MCF 10A (cell line): ENCODE results near the gene GID8. TPM values are rescaled to one million over a fixed set of nuclear protein-coding genes. Genes with fewer than 3 reads are reported as not detected.

Experiments
- BruUV-seq: library from RNA; stranded (reverse); fragments of 400-500 nt; replicated peaks from 2 replicates; lab custom pipeline; 2021; lab: Mats Ljungman, UMichigan
- CTCF ChIA-PET: fragments of 300-600 bp; sonication (Branson Sonifier 250); formaldehyde crosslinking; extraction: SDS; loops from one replicate; lab custom pipeline; 2021; ENCODE audit warnings: antibody characterized with exemption, inconsistent platforms; lab: Yijun Ruan, JAX
- POLR2A ChIA-PET: fragments of 300-600, 350-650 bp; sonication (Branson Sonifier 250); formaldehyde crosslinking; extraction: SDS; loops from one replicate; lab custom pipeline; 2020; ENCODE audit warnings: antibody characterized with exemption, inconsistent platforms; lab: Yijun Ruan, JAX
- DNase-seq: peaks from one replicate; pipeline ENCODE4 v3.0.0-alpha.2; 2018; ENCODE audit not compliant: unreplicated experiment
- H3K27ac Mint-ChIP-seq: one replicate; pipeline ENCODE4 v1.8.0; 2022; ENCODE audit warnings: mild to moderate bottlenecking, low read depth, mixed read lengths; ENCODE audit not compliant: unreplicated experiment
- H3K27me3 Mint-ChIP-seq: one replicate; pipeline ENCODE4 v1.8.0; 2022; ENCODE audit warnings: mixed read lengths; ENCODE audit not compliant: insufficient read depth, unreplicated experiment
- H3K36me3 Mint-ChIP-seq: one replicate; pipeline ENCODE4 v1.8.0; 2022; ENCODE audit warnings: mild to moderate bottlenecking, moderate library complexity, mixed read lengths; ENCODE audit not compliant: insufficient read depth, unreplicated experiment
- H3K4me1 Mint-ChIP-seq: one replicate; pipeline ENCODE4 v1.8.0; 2022; ENCODE audit warnings: mixed read lengths; ENCODE audit not compliant: insufficient read depth, unreplicated experiment
- H3K4me3 Mint-ChIP-seq: one replicate; pipeline ENCODE4 v1.8.0; 2022; ENCODE audit warnings: mild to moderate bottlenecking, moderate library complexity, mixed read lengths; ENCODE audit not compliant: unreplicated experiment
- H3K9me3 Mint-ChIP-seq: one replicate; pipeline ENCODE4 v1.8.0; 2022; ENCODE audit warnings: mixed read lengths; ENCODE audit not compliant: unreplicated experiment
- intact Hi-C: fragments of 100-400 bp; cut with micrococcal nuclease; formaldehyde crosslinking; loops from 2 replicates; pipeline ENCODE4 v1.14.1; 2022
- total RNA-seq: library from RNA; stranded (reverse); gene quantifications from 2 replicates; pipeline ENCODE4 v1.2.3, GENCODE V29; 2022
- TF ChIP-seq, protein P1 (sequence below): fragments of 200-600 bp; IDR thresholded peaks from one replicate; pipeline ENCODE4 v1.8.0; 2022; ENCODE audit warnings: antibody characterized with exemption, mild to moderate bottlenecking; ENCODE audit not compliant: unreplicated experiment

GID8 gene
- total RNA-seq, 1 experiment from 2014 or later, result 31.6 TPM

DNA sequence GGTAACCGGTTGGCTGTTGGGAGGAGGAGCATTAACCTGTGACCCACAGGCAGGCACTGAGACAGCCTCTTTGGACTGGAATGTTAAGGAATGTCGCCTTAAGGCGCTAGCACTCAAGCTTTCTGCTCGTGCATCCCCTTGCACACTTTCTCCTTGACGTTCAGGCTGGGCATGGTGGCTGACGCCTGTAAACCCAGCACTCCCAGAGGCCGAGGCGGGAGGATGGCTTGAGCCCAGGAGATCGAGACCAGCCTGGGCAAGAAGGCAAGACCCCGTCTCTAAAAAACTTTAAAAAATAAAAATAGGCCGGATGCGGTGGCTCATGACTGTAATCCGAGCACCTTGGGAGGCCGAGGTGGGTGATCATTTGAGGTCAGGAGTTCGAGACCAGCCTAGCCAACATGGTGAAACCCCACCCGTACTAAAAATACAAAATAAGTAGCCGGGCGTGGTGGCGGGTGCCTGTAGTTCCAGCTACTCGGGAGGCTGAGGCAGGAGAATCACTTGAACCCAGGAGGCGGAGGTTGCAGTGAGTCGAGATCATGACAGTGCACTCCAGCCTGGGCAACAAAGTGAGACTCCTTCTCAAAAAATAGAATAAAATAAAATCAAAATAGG lies 1.9 kb upstream of the GID8 start:
- CTCF ChIA-PET, result interaction anchor here (0.6 to 2.0 kb wide), 7 partner anchors 9 to 142 kb away, joined by 3 to 11 read pairs (median 4); partner anchors contain the start of gene DIDO1
- POLR2A ChIA-PET, result interaction anchor here (0.6 to 6.4 kb wide), 7 partner anchors 10 to 165 kb away, joined by 3 to 341 read pairs (median 20); partner anchors contain the start of genes DIDO1 and TCFL5
- intact Hi-C loops, result no loop called here
- H3K9me3 Mint-ChIP-seq, result no peaks in the 10 kb centered on the region
- H3K4me1 Mint-ChIP-seq, result peaks cover 15% of the 10 kb centered on the region
- no peak overlapping the region for H3K4me3 Mint-ChIP-seq
- no TSS peak for BruUV-seq
- TF ChIP-seq, protein P1, sequence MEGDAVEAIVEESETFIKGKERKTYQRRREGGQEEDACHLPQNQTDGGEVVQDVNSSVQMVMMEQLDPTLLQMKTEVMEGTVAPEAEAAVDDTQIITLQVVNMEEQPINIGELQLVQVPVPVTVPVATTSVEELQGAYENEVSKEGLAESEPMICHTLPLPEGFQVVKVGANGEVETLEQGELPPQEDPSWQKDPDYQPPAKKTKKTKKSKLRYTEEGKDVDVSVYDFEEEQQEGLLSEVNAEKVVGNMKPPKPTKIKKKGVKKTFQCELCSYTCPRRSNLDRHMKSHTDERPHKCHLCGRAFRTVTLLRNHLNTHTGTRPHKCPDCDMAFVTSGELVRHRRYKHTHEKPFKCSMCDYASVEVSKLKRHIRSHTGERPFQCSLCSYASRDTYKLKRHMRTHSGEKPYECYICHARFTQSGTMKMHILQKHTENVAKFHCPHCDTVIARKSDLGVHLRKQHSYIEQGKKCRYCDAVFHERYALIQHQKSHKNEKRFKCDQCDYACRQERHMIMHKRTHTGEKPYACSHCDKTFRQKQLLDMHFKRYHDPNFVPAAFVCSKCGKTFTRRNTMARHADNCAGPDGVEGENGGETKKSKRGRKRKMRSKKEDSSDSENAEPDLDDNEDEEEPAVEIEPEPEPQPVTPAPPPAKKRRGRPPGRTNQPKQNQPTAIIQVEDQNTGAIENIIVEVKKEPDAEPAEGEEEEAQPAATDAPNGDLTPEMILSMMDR, result no peak
- H3K27ac Mint-ChIP-seq, result no peak overlapping the region
- H3K36me3 Mint-ChIP-seq, result peaks cover 30% of the 10 kb centered on the region
- DNase-seq, result no peak
- H3K27me3 Mint-ChIP-seq, result no peaks in the 10 kb centered on the region

DNA sequence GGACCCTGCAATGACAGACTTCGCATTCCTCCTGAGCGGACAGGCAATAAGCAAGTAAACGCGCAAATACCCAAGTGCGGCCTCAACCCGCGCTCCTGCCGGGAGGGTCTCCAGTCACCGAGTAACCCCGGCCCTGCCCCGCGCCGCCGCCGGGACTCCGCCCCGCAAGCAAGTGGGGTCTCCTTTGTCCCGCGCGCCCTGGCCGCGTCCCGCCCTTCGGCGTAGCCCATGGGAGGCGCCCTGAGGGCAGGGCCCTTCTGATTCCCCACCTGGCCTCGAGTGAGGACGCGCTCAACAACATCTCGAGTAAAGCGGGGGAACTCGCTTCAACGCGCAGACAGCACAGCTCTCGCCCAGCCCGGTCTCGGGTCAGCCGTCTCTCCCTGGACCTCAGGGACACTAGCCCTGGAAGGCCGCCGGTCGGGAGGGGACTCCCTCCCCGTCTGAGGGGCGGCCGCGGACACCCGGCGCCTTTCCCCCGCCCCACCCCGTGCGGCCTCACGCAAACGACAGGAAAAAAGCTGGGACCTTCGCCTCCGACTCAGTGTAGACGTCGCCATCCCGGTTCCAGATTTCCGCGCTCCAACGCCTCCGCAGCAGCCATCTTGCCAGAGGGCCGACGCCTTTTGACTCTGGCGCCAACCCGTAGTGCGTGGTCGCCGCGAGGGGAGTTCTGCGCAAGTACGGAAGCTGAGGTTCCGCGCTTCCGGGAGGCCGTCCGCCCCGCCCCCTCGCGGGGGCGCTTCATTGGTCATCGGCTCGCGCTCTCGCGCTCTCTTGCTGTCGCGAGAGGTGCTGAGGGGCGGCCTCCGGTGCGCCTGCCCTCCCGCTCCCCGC lies 461 bp upstream of the GID8 start:
- Mint-ChIP-seq H3K36me3 (peaks cover 29% of the 10 kb centered on the region), H3K27ac (peak overlapping the region; percentile 97), H3K4me1 (peaks cover 15% of the 10 kb centered on the region), H3K4me3 (no peak overlapping the region), H3K27me3 (no peaks in the 10 kb centered on the region), H3K9me3 (no peaks in the 10 kb centered on the region)
- TF ChIP-seq, protein P1, result no peak
- intact Hi-C loops, result no loop called here
- ChIA-PET POLR2A (interaction anchor here (0.6 to 6.4 kb wide), 22 partner anchors 8 to 777 kb away, joined by 3 to 341 read pairs (median 4); partner anchors contain the start of genes DIDO1, MRGBP, RPS21 and RTEL1), CTCF (interaction anchor here (0.7 to 2.0 kb wide), 3 partner anchors 10 to 36 kb away, joined by 3 to 11 read pairs (median 3); partner anchors contain the start of gene DIDO1)
- no TSS peak for BruUV-seq
- peak; percentile 94 for DNase-seq

DNA sequence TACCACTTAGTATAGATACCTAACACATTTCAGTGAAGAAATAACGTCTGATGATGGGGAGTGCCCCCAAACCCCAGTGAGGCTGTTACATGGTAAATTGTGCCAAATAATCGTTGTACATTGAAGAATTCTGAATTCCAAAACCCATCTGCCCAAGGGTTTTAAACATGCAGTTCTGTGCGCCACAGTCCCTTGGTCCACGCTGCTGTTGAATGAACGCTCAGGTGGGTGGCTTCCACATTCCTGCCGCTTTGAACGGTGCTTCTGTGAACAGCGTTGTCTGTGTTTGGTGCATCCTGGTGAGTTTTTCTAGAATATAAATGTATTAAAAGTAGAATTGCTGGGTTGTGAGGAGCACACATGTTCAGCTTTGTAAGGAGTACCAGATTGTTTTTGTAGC lies 2.9 kb downstream of the GID8 start:
- H3K27ac Mint-ChIP-seq, result no peak overlapping the region
- TF ChIP-seq, protein P1, result no peak
- no peak for DNase-seq
- peak overlapping the region; percentile 21 for H3K4me3 Mint-ChIP-seq
- peaks cover 11% of the 10 kb centered on the region for H3K4me1 Mint-ChIP-seq
- POLR2A ChIA-PET, result interaction anchor here (0.8 kb wide), 1 partner anchor 10 kb away, joined by 3 read pairs; no protein-coding TSS in a partner anchor
- no peaks in the 10 kb centered on the region for H3K27me3 Mint-ChIP-seq
- no TSS peak for BruUV-seq
- H3K9me3 Mint-ChIP-seq, result no peaks in the 10 kb centered on the region
- CTCF ChIA-PET, result interaction anchor here (0.5 to 0.7 kb wide), 3 partner anchors 36 to 637 kb away, joined by 3 read pairs; no protein-coding TSS in a partner anchor
- peaks cover 49% of the 10 kb centered on the region for H3K36me3 Mint-ChIP-seq
- intact Hi-C loops, result no loop called here
